Stimulated activated CD8-positive, alpha-beta memory T cell treated with anti-CD3 and anti-CD28 coated beads, Interleukin-12 subunit alpha, Interleukin-12 subunit beta, amount 100 ng/mL, for 4 hours (primary cell): ENCODE measurements around the gene RUVBL1.
"Not testable (repeated sequence)": the region's sequence is repeated elsewhere in the genome, so short reads cannot be mapped to it uniquely, and the experiment has no call there.

Source experiments
- DNase-seq: peaks from one replicate; pipeline ENCODE4 v3.0.0-alpha.2; 2020; ENCODE audit warnings: low read depth

RUVBL1 gene

GRCh38 chr3:128123538-128124368, at the start of gene RUVBL1:
RUVBL1 (minus strand) TSS chr3:128123812; CDS start chr3:128123724, 88 bp downstream.
- DNase-seq, result peak; percentile 92

GRCh38 chr3:128173200-128173599, 49.6 kb upstream of the RUVBL1 start:
- no peak for DNase-seq

- no peak for DNase-seq
These were observed 47.4 kb upstream of the RUVBL1 start for GRCh38 chr3:128170866-128171516.

- no peak for DNase-seq
These were observed 45.2 kb upstream of the RUVBL1 start for GRCh38 chr3:128168836-128169235.

- no peak for DNase-seq
These were observed 44.5 kb upstream of the RUVBL1 start for GRCh38 chr3:128167973-128168674.

GRCh38 chr3:128167646-128167972, 44.0 kb upstream of the RUVBL1 start:
- DNase-seq, result no peak

GRCh38 chr3:128166971-128167453, 43.4 kb upstream of the RUVBL1 start:
- DNase-seq, result no peak

GRCh38 chr3:128163432-128163831, 39.8 kb upstream of the RUVBL1 start:
- DNase-seq, result no peak

GRCh38 chr3:128160661-128161060, 37.0 kb upstream of the RUVBL1 start:
- DNase-seq, result no peak

- no peak for DNase-seq
These were observed 32.2 kb upstream of the RUVBL1 start for GRCh38 chr3:128155616-128156360.

GRCh38 chr3:128154354-128154753, 30.7 kb upstream of the RUVBL1 start:
- not testable (repeated sequence) for DNase-seq

- peak; percentile 77 for DNase-seq
These were observed 29.8 kb upstream of the RUVBL1 start, which contains the start of gene EEFSEC for GRCh38 chr3:128153156-128154041. EEFSEC (plus strand) TSS chr3:128153481; CDS start chr3:128153508, 27 bp downstream.

- DNase-seq, result no peak
These were observed 29.0 kb upstream of the RUVBL1 start for GRCh38 chr3:128152419-128153155.

GRCh38 chr3:128151758-128152274, 28.2 kb upstream of the RUVBL1 start:
- DNase-seq, result no peak

- no peak for DNase-seq
These were observed 26.0 kb upstream of the RUVBL1 start for GRCh38 chr3:128149650-128150049.

- no peak for DNase-seq
These were observed 22.6 kb upstream of the RUVBL1 start for GRCh38 chr3:128146201-128146600.

GRCh38 chr3:128145279-128145678, 21.7 kb upstream of the RUVBL1 start:
- DNase-seq, result no peak

- DNase-seq, result no peak
These were observed 21.0 kb upstream of the RUVBL1 start for GRCh38 chr3:128144512-128145187.

- DNase-seq, result no peak
These were observed 19.9 kb upstream of the RUVBL1 start for GRCh38 chr3:128143496-128143895.
